DOHH2 (cell line): ENCODE measurements around the gene SLC35D1.

Source experiments
- CTCF ChIP-seq: fragments of 200-600 bp; sonication (generic); IDR thresholded peaks from one replicate; pipeline ENCODE4 v1.5.1; 2014; ENCODE audit warnings: antibody characterized with exemption, mild to moderate bottlenecking, low read depth, low read length; ENCODE audit not compliant: poor library complexity, severe bottlenecking
- EZH2phosphoT487 ChIP-seq: fragments of 200-600 bp; sonication (generic); IDR thresholded peaks from 2 replicates; pipeline ENCODE4 v1.6.1; 2017; ENCODE audit warnings: borderline replicate concordance, mild to moderate bottlenecking, antibody characterized with exemption, low read length, moderate library complexity, mixed read lengths

GRCh38 chr1:66984491-66984890 lies 69.5 kb downstream of the SLC35D1 start:
- TF ChIP-seq CTCF, result no peak
- TF ChIP-seq EZH2phosphoT487, result no peak
